ENCODE measurements around the gene CNTN5.

DNA sequence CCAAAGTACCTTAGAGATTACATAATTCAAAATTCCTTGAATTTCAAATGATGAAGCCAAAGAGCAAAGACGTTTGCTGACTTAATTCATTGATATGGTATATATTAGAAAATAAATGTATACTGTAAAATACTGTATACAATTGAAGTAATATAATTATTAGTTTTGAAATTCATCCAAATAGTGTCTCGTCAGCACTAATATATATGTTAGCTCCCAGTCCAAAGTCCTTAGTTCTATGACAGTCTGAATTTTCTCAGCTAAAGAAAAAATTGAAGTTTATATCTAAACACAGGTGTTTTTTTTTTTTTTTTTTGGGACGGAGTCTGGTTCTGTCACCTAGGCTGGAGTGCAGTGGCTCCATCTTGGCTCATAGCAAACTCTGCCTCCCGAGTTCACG is 431.3 kb downstream of the CNTN5 start:
- no peak for TF ChIP-seq EZH2 (IDR thresholded peaks at IDR 0.05)
- no peak for TF ChIP-seq POLR2AphosphoS5 (IDR thresholded peaks at IDR 0.05; ENCODE audit: borderline replicate concordance, low read depth, low read length)
